ENCODE data around the gene PAN3. TPM values are rescaled to one million over a fixed set of nuclear protein-coding genes. Genes with fewer than 3 reads are reported as not detected.

The PAN3 gene
- polyA plus RNA-seq, 1 experiment: 10.7 TPM

GRCh38 chr13:28246891-28247290 lies 108.5 kb downstream of the PAN3 start:
- no peak for DNase-seq (ENCODE audit: low read depth)
- POLR2A ChIA-PET: no interaction called here
- CTCF ChIA-PET: no interaction called here
- H3K4me3 ChIP-seq (ENCODE audit: low read depth, low read length): no peak overlapping the region
- TF ChIP-seq CTCF (IDR thresholded peaks at IDR 0.05; ENCODE audit: insufficient read depth, low read depth, low read length): no peak
- no peaks in the 10 kb centered on the region; the same call in 1 of the 2 replicates for H3K36me3 ChIP-seq (ENCODE audit: control insufficient read depth, insufficient read depth, low read length)
- H3K27me3 ChIP-seq (ENCODE audit: control insufficient read depth, insufficient read depth, low read length): no peaks in the 10 kb centered on the region

- no peak for DNase-seq (ENCODE audit: low read depth)
- H3K4me3 ChIP-seq (ENCODE audit: low read depth, low read length): no peak overlapping the region
- no peaks in the 10 kb centered on the region; the same call in 1 of the 2 replicates for H3K36me3 ChIP-seq (ENCODE audit: control insufficient read depth, insufficient read depth, low read length)
- CTCF ChIA-PET: no interaction called here
- POLR2A ChIA-PET: no interaction called here
- no peaks in the 10 kb centered on the region for H3K27me3 ChIP-seq (ENCODE audit: control insufficient read depth, insufficient read depth, low read length)
- TF ChIP-seq CTCF (IDR thresholded peaks at IDR 0.05; ENCODE audit: insufficient read depth, low read depth, low read length): no peak
These were observed 109.7 kb downstream of the PAN3 start for GRCh38 chr13:28248080-28248479.

- TF ChIP-seq CTCF (IDR thresholded peaks at IDR 0.05; ENCODE audit: insufficient read depth, low read depth, low read length): no peak
- no peak for DNase-seq (ENCODE audit: low read depth)
- POLR2A ChIA-PET: no interaction called here
- H3K27me3 ChIP-seq (ENCODE audit: control insufficient read depth, insufficient read depth, low read length): no peaks in the 10 kb centered on the region
- H3K36me3 ChIP-seq (ENCODE audit: control insufficient read depth, insufficient read depth, low read length): no peaks in the 10 kb centered on the region
- H3K4me3 ChIP-seq (ENCODE audit: low read depth, low read length): no peak overlapping the region
- CTCF ChIA-PET: interaction anchor here (0.6 to 0.7 kb wide), 2 partner anchors 11 to 98 kb away, joined by 3 read pairs; no protein-coding TSS in a partner anchor
These were observed 112.2 kb downstream of the PAN3 start for GRCh38 chr13:28250542-28250941.

GRCh38 chr13:28251466-28251865 lies 113.1 kb downstream of the PAN3 start:
- Histone ChIP-seq H3K36me3 (ENCODE audit: control insufficient read depth, insufficient read depth, low read length) (0 out of 2 replicates have a peak, but pooled peaks cover 1% of the 10 kb centered on the region), H3K4me3 (ENCODE audit: low read depth, low read length) (no peak overlapping the region), H3K27me3 (ENCODE audit: control insufficient read depth, insufficient read depth, low read length) (no peaks in the 10 kb centered on the region)
- ChIA-PET CTCF (no interaction called here), POLR2A (no interaction called here)
- no peak for TF ChIP-seq CTCF (IDR thresholded peaks at IDR 0.05; ENCODE audit: insufficient read depth, low read depth, low read length)
- no peak for DNase-seq (ENCODE audit: low read depth)

- POLR2A ChIA-PET: no interaction called here
These were observed 114.2 kb downstream of the PAN3 start for GRCh38 chr13:28252547-28252946.

More at GRCh38 chr13:28252547-28252946, 114.2 kb downstream of the PAN3 start:
- no peak for DNase-seq (ENCODE audit: low read depth)
- H3K4me3 ChIP-seq (ENCODE audit: low read depth, low read length): no peak overlapping the region
- TF ChIP-seq CTCF (IDR thresholded peaks at IDR 0.05; ENCODE audit: insufficient read depth, low read depth, low read length): no peak
- H3K27me3 ChIP-seq (ENCODE audit: control insufficient read depth, insufficient read depth, low read length): no peaks in the 10 kb centered on the region
- CTCF ChIA-PET: no interaction called here
- H3K36me3 ChIP-seq (ENCODE audit: control insufficient read depth, insufficient read depth, low read length): 0 out of 2 replicates have a peak, but pooled peaks cover 1% of the 10 kb centered on the region
